Gastrocnemius medialis (tissue), 4 donors: ENCODE measurements around the gene LAMC2. TPM values are rescaled to one million over a fixed set of nuclear protein-coding genes. Genes with fewer than 3 reads are reported as not detected.

Experiments
- ATAC-seq, 2 donors: fragments of 150-250 bp; one replicate each; pipeline ENCODE4 v1.9.1; 2016
- DNase-seq, 2 donors: peaks; one replicate each; pipeline ENCODE4 v3.0.0-alpha.2; 2019
- H3K27ac ChIP-seq, 4 donors: fragments of 200-600 bp; sonication (generic); 1 replicate in 1 of 4; 2 replicates in 3 of 4; pipeline ENCODE4 v1.5.1; 2016 to 2018; ENCODE audit warnings: mild to moderate bottlenecking in 2 of 4, moderate library complexity in 1 of 4
- H3K27me3 ChIP-seq, 3 donors: fragments of 200-600 bp; sonication (generic) in 2 of 3; 1 replicate in 1 of 3; 2 replicates in 2 of 3; pipeline versions ENCODE4 v1.5.1 to v1.6.0; 2016 to 2019; ENCODE audit warnings: mild to moderate bottlenecking in 1 of 3, moderate library complexity in 1 of 3
- H3K36me3 ChIP-seq, 2 donors: fragments of 200-600 bp; sonication (generic) in 1 of 2; one replicate each; pipeline ENCODE4 v1.5.1; 2017 to 2018
- H3K4me1 ChIP-seq, 2 donors: fragments of 200-600 bp; sonication (generic) in 1 of 2; one replicate each; pipeline ENCODE4 v1.5.1; 2016 to 2017; ENCODE audit warnings: mild to moderate bottlenecking in 2 of 2
- H3K4me3 ChIP-seq, 4 donors: fragments of 200-600 bp; sonication (generic) in 3 of 4; 1 replicate in 1 of 4; 2 replicates in 3 of 4; pipeline ENCODE4 v1.5.1; 2016 to 2019; ENCODE audit warnings: mild to moderate bottlenecking in 2 of 4
- H3K9me3 ChIP-seq, 3 donors: fragments of 200-600 bp; sonication (generic) in 2 of 3; 1 replicate in 1 of 3; 2 replicates in 2 of 3; pipeline ENCODE4 v1.5.1; 2016 to 2019
- POLR2A ChIP-seq, 2 donors: fragments of 450-650 bp; IDR thresholded peaks; one replicate each; pipeline ENCODE4 v1.6.1; 2017; ENCODE audit warnings: antibody characterized with exemption in 2 of 2, mild to moderate bottlenecking in 2 of 2, moderate library complexity in 2 of 2
- in situ Hi-C, 4 donors: fragments of 200-750 bp; cut with MboI; loops; one replicate each; pipeline versions ENCODE4 v1.15.0 to v1.8.0; 2017; ENCODE audit warnings: low sequenced_read_pairs in 4 of 4
- intact Hi-C: fragments of 100-400 bp; cut with DNase I; formaldehyde crosslinking; loops from one replicate; pipeline ENCODE4 v1.15.1; 2023; ENCODE audit warnings: low total_unique reads
- total RNA-seq, 4 donors: library from RNA; depleted of rRNA; stranded (reverse); fragments of >200 nt; gene quantifications; one replicate each; pipeline versions ENCODE4 v1.1.0 to v1.2.3, GENCODE V29; 2016
- TF ChIP-seq, protein P1 (sequence below), 5 experiments: fragments of 450-650 bp in 3 of 5; fragments of 200-600 bp in 2 of 5; sonication (generic) in 2 of 5; IDR thresholded peaks in 4 of 5; conservative IDR thresholded peaks in 1 of 5; 1 replicate in 4 of 5; 2 replicates in 1 of 5; pipeline ENCODE4 v1.5.1; 2016 to 2019; ENCODE audit warnings: antibody characterized with exemption in 5 of 5, mild to moderate bottlenecking in 3 of 5, moderate library complexity in 3 of 5

The LAMC2 gene
- total RNA-seq, 4 donors from 2014 or later: 0.78 to 1.8 (median 1.4) TPM

DNA sequence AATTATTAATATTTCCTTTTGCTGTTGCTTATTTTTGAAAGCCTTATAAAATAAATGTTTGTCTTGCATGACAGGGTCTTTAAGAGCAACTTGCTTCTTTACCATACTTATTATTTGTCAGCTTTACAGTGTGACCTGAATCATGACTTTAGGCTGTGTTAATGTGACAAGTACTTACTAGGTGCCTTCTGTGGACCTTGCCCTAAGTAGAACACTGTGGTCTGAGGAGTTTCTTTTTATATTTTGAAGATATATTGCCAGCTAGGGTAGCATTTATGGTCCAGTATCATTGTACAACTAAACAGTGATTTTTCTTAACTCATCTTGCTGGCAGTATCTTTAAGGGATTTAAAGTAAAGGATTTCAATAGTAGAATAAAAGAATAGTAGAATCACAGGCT lies 45.4 kb upstream of the LAMC2 start:
- Histone ChIP-seq H3K36me3 (peaks cover 0 to 72% of the 10 kb centered on the region in 2 donors), H3K27me3 (no peaks in the 10 kb centered on the region), H3K4me1 (peaks cover 11 to 18% of the 10 kb centered on the region in 2 donors), H3K27ac (peak overlapping the region; percentile 62 to 76 (median 70)), H3K4me3 (no peak overlapping the region), H3K9me3 (no peaks in the 10 kb centered on the region)
- ATAC-seq (no peak), DNase-seq (no peak)
- in situ Hi-C loops (no loop called here), intact Hi-C loops (no loop called here)
- TF ChIP-seq POLR2A (IDR thresholded peaks at IDR 0.05): no peak
- TF ChIP-seq, protein P1, sequence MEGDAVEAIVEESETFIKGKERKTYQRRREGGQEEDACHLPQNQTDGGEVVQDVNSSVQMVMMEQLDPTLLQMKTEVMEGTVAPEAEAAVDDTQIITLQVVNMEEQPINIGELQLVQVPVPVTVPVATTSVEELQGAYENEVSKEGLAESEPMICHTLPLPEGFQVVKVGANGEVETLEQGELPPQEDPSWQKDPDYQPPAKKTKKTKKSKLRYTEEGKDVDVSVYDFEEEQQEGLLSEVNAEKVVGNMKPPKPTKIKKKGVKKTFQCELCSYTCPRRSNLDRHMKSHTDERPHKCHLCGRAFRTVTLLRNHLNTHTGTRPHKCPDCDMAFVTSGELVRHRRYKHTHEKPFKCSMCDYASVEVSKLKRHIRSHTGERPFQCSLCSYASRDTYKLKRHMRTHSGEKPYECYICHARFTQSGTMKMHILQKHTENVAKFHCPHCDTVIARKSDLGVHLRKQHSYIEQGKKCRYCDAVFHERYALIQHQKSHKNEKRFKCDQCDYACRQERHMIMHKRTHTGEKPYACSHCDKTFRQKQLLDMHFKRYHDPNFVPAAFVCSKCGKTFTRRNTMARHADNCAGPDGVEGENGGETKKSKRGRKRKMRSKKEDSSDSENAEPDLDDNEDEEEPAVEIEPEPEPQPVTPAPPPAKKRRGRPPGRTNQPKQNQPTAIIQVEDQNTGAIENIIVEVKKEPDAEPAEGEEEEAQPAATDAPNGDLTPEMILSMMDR (IDR thresholded peaks at IDR 0.05 in 4 of 5, conservative IDR thresholded peaks at IDR 0.05 in 1 of 5): no peak

DNA sequence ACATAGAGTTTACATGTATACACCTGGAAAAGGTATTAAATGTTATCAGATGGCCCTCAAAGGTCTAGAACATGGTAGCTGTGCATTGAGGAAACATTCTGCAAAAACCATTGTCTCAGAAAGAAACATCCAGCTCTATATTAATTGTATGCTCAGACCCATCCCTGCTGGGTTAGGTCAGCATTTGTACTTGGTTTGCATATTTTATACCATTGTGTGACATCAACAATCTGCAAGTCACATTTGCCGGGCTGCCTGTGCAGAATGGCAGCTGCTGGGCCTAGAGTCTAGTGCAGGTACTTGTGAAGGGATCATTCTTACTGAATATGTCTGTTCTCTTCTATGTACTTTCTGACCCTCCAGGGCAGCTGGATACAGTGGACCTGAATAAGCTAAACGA lies 43.9 kb upstream of the LAMC2 start:
- in situ Hi-C loops: no loop called here
- no peak for ATAC-seq

DNA sequence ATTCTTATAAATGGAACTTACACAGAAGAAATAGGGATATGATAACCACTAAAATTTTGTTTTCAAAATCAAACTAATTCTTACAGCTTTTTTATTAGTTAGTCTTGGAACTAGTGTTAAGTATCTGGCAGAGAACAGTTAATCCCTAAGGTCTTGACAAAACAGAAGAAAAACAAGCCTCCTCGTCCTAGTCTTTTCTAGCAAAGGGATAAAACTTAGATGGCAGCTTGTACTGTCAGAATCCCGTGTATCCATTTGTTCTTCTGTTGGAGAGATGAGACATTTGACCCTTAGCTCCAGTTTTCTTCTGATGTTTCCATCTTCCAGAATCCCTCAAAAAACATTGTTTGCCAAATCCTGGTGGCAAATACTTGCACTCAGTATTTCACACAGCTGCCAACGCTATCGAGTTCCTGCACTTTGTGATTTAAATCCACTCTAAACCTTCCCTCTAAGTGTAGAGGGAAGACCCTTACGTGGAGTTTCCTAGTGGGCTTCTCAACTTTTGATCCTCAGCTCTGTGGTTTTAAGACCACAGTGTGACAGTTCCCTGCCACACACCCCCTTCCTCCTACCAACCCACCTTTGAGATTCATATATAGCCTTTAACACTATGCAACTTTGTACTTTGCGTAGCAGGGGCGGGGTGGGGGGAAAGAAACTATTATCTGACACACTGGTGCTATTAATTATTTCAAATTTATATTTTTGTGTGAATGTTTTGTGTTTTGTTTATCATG lies 42.3 kb upstream of the LAMC2 start:
- in situ Hi-C loops: no loop called here
- peak in 1 of 2 donors; percentile 27 for ATAC-seq
- Histone ChIP-seq H3K36me3 (peaks cover 0 to 41% of the 10 kb centered on the region in 2 donors), H3K27ac (peak overlapping the region; percentile 29 to 62 (median 54)), H3K4me1 (peaks cover 7 to 19% of the 10 kb centered on the region in 2 donors), H3K27me3 (no peaks in the 10 kb centered on the region), H3K9me3 (no peaks in the 10 kb centered on the region), H3K4me3 (no peak overlapping the region)
- DNase-seq: no peak
- intact Hi-C loops: no loop called here
- TF ChIP-seq, protein P1 (IDR thresholded peaks at IDR 0.05 in 4 of 5, conservative IDR thresholded peaks at IDR 0.05 in 1 of 5): no peak
- TF ChIP-seq POLR2A (IDR thresholded peaks at IDR 0.05): no peak

More for the DNA sequence above, 43.9 kb upstream of the LAMC2 start:
- intact Hi-C loops: no loop called here
- Histone ChIP-seq H3K36me3 (peaks cover 0 to 57% of the 10 kb centered on the region in 2 donors), H3K4me1 (peaks cover 11 to 18% of the 10 kb centered on the region in 2 donors), H3K9me3 (no peaks in the 10 kb centered on the region), H3K27ac (peak overlapping the region; percentile 5 to 62 (median 28)), H3K4me3 (no peak overlapping the region), H3K27me3 (no peaks in the 10 kb centered on the region)
- TF ChIP-seq POLR2A (IDR thresholded peaks at IDR 0.05): no peak
- TF ChIP-seq, protein P1 (IDR thresholded peaks at IDR 0.05 in 4 of 5, conservative IDR thresholded peaks at IDR 0.05 in 1 of 5): no peak
- no peak for DNase-seq

DNA sequence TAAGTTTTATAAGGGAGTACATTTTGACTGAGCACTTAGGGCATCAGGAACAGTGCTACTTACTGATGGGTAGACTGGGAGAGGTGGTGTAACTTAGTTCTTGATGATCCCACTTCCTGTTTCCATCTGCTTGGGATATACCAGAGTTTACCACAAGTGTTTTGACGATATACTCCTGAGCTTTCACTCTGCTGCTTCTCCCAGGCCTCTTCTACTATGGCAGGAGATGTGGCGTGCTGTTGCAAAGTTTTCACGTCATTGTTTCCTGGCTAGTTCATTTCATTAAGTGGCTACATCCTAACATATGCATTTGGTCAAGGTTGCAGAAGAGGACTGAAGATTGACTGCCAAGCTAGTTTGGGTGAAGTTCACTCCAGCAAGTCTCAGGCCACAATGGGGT lies 41.3 kb upstream of the LAMC2 start:
- no peak for DNase-seq
- no peak overlapping the region for H3K4me3 ChIP-seq
- no peak for TF ChIP-seq POLR2A (IDR thresholded peaks at IDR 0.05)
- TF ChIP-seq, protein P1 (IDR thresholded peaks at IDR 0.05 in 4 of 5, conservative IDR thresholded peaks at IDR 0.05 in 1 of 5): no peak
- no peak for ATAC-seq
- no peaks in the 10 kb centered on the region for H3K9me3 ChIP-seq
- peaks cover 11 to 17% of the 10 kb centered on the region in 2 donors for H3K4me1 ChIP-seq
- intact Hi-C loops: loop anchor here (5.0 kb wide), 1 partner anchor 88 kb away; no protein-coding TSS in a partner anchor
- peaks cover 0 to 39% of the 10 kb centered on the region in 2 donors for H3K36me3 ChIP-seq
- H3K27ac ChIP-seq: peak overlapping the region in 1 of 4 donors; percentile 49
- H3K27me3 ChIP-seq: no peaks in the 10 kb centered on the region
- in situ Hi-C loops: no loop called here
